Activated gamma-delta T cell (primary cell): ENCODE data around the gene TRIM8.
"Not testable (repeated sequence)": the region's sequence is repeated elsewhere in the genome, so short reads cannot be mapped to it uniquely, and the experiment has no call there.

Experiments
- DNase-seq: peaks from one replicate; lab custom pipeline; 2025; lab: John Stamatoyannopoulos, UW

Gene TRIM8

DNA sequence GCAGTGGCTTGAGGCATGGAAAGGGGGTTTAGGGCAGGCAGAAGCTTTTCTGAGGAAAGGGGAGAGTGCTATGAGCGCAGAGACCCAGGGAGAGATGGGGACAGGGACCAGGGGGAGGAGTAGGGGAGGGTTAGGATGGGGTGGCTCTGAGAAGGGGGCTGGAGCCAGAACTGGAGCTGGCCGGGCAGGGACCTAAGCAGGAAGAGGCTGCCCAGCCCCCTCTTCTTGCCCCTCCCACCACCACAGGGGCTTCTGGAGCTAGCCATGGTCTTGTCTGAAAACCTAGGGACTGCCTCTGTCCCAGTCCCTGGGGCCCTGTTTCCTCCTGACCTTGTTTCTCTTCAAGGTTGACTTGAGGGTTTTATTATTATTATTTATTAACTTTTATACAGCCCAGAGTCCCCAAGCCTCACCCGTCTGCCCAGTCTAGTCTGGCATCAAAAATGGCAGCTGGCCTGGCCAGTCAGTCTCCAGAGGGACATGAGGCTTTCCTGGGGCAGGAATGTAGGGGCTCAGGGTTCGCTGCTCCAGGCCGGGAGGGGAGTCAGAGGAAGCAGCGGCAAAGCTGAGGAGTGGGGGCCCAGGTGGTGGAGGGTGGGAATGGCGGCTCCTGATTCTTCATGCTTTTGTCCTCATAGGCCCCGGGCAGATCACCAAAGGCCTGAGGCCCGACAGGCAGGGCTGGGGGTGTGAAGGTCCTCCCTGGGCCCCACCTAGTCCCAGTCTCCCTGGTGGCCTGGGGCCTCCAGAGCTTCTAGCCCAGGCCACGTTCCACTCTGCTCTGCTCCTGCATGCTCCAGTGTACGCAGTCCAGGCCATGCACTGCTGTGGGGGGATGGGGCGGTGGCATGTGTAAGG lies 5.7 kb downstream of the TRIM8 start:
- no peak for DNase-seq

DNA sequence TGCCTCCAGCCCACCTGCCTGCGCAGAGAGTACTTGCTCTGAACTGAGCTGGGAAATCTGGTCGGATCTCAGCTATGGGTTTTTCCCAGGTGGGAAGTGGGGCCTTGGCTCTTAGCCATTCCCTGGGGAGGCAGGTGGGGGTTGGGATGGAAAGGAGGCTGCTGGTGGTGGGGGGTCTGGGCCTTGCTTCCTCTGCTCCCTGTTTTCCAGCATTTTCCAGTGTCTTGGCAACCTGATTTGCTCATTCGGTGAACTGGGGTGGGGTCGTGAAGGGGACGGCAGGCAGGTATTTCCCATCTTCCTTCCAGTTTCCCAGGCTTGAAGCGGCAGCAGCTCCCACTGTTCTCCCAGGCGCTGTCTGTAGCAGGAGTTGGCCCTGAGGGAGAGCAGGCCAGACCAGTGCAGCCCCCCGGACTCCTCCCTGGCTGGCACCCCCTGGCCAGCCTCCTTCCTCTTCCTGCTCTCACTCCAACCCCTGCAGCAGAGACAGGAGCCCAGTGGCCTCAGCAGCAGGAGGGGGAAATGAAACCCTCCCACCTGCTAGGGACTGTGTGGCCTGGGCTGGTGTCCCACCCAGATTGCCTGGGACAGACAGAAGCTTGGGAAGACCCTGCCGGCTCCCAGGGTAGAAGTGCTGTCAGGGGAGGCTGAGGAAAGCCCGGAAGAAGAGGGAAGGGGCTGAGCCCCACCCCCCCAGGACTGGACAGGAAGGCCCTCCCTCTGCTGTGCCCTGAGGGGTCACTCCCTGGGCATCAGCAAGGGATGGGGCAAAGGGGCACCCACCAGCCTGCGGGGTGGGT lies 6.6 kb downstream of the TRIM8 start:
- no peak for DNase-seq

DNA sequence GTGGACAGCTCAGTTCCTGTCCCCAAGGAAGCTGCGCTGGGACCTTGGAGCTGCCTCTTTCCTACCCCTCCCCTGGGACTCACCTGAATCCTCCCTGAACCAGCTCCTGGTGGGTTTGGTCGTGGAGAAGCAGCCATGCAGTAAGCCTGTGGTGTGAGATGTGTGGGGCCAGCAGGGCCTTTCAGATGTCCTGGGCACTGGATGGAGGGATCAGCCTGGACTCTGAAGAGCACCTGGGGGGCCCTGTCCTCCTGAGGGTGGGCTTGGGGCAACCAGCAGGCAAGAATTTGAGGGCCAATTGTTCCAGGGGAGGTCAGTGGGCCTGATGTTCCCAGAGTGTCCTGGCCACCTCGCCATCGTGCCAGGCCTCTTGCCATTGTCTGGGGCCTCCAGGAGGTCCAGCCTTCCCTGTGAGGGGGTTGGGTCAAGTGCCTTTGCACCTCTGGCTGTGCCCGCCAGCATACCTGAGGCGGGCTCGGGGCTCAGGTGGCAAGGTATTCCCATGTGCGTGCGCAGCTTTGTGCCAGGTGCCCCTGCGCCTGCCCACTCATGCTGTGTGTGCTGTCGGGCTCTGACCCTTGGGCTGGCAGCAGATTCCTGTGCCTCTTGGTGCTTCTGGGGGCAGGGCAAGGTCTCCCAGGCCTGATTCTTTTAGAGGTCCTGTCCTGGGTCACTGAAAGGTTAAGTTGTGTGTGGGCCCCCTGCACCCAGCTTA lies 7.3 kb downstream of the TRIM8 start:
- DNase-seq = no peak

DNA sequence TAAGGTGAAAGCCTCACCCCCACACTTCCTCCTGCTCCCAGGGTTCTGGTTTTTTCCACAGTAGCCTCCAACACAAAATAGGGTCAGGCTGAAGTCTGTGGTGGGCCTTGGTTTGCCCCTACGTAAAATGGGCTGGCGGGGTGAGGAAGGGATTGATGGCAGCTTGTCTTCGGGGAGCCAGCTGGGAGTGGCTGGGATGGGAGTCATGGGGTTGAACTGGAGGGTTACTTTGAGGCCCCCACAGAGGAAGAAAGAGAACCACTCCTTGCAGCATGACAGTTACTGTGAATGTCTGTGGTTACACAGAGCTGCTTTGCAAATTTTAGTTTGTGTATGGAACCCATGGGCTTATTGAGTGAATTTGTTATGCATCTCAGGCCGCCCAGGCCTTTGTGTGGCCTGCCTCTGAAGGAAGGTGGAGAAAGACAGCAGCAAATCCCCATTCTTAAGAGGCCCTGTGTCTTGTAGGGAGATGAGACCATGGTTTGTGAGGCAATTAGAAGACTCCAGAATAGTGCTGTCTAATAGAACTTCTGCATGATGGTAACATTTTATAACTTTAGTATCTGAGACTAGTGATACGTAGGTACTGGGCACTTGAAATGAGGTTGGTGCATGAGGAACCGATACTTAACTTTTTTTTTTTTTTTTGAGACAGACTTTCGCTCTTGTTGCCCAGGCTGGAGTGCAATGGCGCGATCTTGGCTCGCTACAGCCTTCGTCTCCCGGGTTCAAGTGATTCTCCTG lies 8.1 kb downstream of the TRIM8 start:
- no peak for DNase-seq

DNA sequence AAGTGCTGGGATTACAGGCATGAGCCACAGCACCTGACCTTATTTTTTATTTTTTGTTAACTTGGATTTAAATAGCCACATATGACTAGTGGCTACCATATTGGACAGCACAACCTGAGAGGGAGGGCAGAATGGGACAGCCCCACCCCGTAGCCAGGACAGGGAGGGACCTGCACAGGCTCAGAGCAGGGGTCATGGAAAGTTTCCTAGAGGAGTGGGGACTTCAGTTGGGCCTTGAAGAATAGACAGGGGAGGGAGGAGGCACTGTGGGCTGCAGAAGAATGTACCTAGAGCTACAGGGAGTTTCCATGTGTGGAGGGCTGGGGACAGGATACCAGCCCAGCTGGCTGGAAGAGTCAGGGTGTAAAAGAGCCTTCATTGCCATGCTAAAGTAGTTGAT lies 8.8 kb downstream of the TRIM8 start:
- DNase-seq = no peak

DNA sequence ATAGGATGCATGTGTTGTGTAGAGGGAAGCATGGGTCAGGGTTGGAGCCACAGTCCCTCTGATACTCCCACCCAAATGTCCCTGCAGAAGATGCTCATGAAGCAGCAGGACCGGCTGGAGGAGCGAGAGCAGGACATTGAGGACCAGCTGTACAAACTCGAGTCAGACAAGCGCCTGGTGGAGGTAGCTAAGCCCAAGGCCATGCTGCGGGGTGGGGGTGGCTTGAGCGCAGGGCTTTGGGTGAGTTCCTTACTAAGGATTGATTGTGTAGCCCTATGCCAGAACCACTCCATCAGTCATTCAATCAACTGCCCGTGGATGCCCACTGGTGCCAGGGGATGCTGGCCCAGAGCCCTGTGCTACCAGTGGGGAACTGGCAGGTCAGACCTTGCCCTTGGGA lies 10.3 kb downstream of the TRIM8 start:
- no peak for DNase-seq

- no peak for DNase-seq
These were observed 10.7 kb downstream of the TRIM8 start for GRCh38 chr10:102654969-102655368.

- no peak for DNase-seq
These were observed 11.7 kb downstream of the TRIM8 start for GRCh38 chr10:102656026-102656425.

- no peak for DNase-seq
These were observed 12.6 kb downstream of the TRIM8 start for GRCh38 chr10:102656791-102657371.

DNA sequence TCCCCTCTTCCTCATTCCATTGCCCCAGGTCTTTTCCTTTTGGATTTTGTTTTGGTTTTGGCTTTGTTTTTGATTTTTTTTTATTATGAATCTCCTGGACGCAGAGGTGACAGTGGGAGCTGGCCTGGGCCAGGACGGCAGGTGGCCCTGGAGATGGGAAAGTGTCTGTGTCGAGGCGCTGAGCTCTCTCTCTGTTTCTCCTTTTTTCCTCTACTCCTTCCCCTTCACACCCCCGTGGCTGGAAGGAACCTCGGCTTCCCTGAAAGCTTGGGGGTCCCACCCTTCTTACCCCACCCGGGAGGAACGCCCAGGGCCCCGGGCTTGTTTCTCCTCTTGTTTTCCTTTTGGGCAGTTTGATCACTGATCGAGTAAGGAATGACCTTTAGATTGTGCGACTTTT lies 13.2 kb downstream of the TRIM8 start:
- DNase-seq = no peak

DNA sequence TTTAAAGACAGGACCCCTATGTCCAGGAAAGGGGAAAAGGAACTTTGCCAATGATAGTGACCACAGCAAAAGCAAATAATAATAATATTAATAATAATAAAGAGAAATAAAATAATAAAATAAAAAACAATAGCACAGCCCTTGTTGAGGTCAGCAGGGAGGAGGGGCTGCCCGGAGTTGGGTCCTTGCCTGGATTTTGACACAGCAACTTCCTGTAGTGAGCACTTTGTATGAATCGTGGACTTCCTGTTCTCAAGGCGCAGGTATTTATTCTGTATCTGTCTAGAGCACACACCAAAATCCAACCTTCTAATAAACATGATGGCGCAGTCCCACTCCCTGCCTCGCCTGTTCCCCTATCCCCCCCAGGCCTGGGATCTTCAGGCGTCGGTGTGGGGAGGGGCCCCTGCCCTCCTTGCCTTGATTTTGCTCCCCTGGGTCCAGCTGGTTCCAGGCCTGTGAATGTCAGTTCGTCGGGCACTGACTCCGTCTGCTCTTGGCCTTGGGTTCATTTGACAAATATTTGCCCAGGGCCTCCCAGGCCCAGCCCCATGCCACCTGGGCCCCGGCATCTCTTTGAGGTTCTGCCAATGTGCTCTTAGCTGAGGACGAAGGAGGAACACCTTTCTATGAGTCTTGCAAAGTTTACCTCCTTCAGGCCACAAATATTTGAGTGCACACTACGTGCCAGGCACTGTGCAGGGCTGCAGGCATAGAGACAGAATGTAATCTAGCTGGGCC lies 13.9 kb downstream of the TRIM8 start:
- DNase-seq = no peak

GRCh38 chr10:102658802-102659201 lies 14.5 kb downstream of the TRIM8 start:
- no peak for DNase-seq

- DNase-seq = peak; percentile 40
These were observed 16.8 kb downstream of the TRIM8 start for GRCh38 chr10:102660888-102661657.

DNA sequence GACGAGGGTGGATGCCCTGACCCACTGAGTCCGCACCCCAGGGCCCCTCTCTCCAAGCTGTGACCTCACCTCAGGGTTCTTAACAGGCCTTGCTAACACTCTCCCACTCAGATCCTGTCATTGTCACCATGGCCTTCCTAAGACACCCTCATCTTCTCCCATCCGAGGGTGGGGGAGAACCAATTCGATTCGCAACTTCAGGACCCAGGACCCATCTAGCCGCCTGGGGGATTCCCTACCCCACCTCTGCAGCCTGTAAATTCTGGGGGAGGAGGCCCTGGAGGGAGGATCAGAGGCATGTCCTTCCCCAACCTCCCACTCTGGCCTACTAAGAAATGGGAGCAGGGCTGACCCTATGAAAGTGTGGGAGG lies 17.4 kb downstream of the TRIM8 start:
- DNase-seq = no peak

- no peak for DNase-seq
These were observed 21.7 kb downstream of the TRIM8 start for GRCh38 chr10:102665904-102666509.

GRCh38 chr10:102667411-102667810 lies 23.1 kb downstream of the TRIM8 start:
- not testable (repeated sequence) for DNase-seq

DNA sequence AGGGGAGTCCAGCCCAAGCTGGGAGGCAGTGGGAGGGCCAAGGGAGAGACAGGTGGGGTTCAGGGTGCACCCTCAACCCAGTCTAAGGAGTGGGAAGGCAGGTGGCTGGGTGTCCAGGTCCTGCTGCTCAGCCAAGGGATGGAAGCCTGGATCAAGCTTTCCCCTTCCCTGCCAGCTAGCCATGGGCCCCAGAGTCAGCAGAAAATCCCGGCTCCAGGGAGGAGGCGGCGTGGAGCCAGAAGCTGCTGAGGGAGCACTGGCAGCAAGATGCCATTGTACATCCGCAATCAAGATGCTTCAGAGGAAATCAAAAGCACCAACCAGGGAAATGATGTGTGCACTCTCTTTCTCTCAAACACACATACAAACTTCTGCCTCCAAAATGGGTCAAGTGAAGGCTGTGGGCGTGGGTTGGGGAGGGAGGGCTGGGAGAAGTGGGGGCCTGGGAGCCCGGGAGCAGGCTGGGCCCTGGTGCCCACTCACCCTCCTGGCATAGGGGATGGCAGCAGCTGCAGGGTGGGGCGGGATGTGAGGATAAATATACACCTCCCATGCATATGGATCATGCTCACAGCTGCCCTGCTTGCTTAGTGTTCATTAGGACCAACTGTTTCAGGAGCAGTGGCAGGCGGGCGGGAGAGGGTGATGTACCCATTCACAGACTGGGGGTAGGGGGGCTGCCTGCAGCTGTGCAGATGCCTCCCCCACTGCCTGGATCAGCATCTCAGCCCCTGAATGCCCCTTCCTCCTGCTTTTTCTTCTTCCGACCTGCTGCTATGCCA lies 24.2 kb downstream of the TRIM8 start:
- no peak for DNase-seq

DNA sequence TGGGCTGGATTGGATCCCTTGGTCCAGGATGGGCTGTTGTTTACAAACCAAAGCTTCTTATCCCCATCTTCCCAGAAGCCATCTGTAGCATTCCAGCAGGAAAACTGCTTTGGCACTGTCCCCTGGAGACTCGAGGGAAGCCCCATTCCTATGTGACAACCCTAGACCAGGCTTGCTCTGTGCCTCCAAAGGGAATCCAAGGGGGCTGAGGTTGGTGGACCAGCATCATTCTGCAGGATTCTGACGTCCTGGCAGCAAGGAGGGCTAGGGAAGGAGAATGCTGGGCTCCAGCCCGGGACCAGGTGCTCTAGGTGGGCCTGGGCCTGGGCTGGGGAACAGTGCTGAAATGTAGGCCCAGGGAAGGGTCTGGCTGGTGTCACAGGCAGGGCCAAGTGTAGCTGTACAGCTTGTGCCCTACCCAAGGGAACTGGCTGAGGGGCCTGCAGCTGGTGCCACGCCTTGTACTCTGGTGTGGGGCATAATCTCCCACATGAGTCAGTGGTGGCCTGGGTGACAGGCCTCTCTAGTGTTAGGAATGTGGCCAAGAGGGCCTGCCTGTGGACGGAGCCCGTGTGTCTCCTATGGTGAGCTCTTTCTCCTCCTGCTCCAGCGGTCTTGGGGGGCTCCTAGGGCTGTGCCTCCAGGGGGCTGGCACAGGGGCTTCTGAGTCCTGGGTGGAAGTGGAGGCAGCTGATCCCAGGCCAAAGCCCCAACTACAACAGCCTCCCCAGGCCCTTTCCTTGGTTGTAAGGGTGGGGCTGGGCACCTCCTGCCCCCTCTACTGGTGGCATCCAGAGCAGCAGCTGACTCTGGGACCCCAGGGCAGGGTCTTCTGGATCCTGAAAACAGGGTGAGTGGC lies 25.2 kb downstream of the TRIM8 start:
- no peak for DNase-seq
